ENCODE results near the gene FBXL17. TPM values are rescaled to one million over a fixed set of nuclear protein-coding genes. Genes with fewer than 3 reads are reported as not detected.

Gene FBXL17
- total RNA-seq, 1 donor from 2014 or later: 21.6 TPM

DNA sequence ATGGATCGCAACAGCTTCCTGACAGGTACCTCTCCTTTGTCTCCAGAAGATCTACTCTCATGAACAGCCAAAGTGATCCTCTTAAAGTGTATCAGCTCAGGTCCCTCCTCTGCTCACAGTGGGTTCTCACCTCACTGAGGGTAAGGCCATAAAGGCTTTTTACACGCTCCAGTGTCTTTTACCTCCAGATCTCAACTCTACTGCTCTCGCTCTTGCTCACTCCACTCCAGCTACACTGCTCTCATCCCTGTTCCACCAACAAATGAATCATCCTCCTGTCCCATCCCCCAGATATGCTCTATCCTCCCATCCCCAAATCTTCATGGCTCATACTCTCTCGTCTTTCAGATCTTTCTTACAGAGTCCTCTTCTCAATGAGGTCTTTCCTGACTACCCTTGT lies 462.5 kb downstream of the FBXL17 start:
- no peak overlapping the region for H3K4me3 Mint-ChIP-seq
- TF ChIP-seq, protein P1, sequence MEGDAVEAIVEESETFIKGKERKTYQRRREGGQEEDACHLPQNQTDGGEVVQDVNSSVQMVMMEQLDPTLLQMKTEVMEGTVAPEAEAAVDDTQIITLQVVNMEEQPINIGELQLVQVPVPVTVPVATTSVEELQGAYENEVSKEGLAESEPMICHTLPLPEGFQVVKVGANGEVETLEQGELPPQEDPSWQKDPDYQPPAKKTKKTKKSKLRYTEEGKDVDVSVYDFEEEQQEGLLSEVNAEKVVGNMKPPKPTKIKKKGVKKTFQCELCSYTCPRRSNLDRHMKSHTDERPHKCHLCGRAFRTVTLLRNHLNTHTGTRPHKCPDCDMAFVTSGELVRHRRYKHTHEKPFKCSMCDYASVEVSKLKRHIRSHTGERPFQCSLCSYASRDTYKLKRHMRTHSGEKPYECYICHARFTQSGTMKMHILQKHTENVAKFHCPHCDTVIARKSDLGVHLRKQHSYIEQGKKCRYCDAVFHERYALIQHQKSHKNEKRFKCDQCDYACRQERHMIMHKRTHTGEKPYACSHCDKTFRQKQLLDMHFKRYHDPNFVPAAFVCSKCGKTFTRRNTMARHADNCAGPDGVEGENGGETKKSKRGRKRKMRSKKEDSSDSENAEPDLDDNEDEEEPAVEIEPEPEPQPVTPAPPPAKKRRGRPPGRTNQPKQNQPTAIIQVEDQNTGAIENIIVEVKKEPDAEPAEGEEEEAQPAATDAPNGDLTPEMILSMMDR (IDR thresholded peaks at IDR 0.05; ENCODE audit: unreplicated experiment): no peak
- no peak for DNase-seq (ENCODE audit: low spot score in 2 of 2, unreplicated experiment in 2 of 2)
- H3K36me3 Mint-ChIP-seq: no peaks in the 10 kb centered on the region
- H3K27ac Mint-ChIP-seq: no peak overlapping the region
- no peaks in the 10 kb centered on the region for H3K9me3 Mint-ChIP-seq
- H3K4me1 Mint-ChIP-seq: no peaks in the 10 kb centered on the region
- H3K27me3 Mint-ChIP-seq (ENCODE audit: low read depth): no peaks in the 10 kb centered on the region

DNA sequence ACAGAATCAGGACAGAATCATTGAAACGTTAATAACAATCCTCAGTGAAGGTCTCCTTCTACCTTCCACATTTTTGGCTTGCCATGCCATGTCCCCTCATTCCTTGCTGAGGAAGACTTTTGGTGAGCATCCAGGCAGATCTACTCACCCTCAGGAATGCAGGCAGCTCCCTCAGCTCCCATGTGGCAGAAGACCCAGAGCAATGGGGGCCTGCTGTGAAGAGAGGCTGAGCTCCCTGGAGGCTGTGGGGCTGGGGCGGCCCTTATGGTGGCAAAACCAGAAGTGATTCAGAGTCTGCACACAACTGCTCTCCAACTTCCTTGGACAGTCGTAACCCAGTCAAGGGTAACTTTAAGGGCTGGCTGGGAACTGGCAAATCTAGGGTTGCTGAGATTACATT lies 463.9 kb downstream of the FBXL17 start:
- Mint-ChIP-seq H3K27ac (no peak overlapping the region), H3K36me3 (peaks cover 2% of the 10 kb centered on the region), H3K27me3 (ENCODE audit: low read depth) (no peaks in the 10 kb centered on the region), H3K4me1 (no peaks in the 10 kb centered on the region), H3K4me3 (no peak overlapping the region), H3K9me3 (no peaks in the 10 kb centered on the region)
- DNase-seq (ENCODE audit: low spot score in 2 of 2, unreplicated experiment in 2 of 2): no peak
- TF ChIP-seq, protein P1 (IDR thresholded peaks at IDR 0.05; ENCODE audit: unreplicated experiment): no peak

DNA sequence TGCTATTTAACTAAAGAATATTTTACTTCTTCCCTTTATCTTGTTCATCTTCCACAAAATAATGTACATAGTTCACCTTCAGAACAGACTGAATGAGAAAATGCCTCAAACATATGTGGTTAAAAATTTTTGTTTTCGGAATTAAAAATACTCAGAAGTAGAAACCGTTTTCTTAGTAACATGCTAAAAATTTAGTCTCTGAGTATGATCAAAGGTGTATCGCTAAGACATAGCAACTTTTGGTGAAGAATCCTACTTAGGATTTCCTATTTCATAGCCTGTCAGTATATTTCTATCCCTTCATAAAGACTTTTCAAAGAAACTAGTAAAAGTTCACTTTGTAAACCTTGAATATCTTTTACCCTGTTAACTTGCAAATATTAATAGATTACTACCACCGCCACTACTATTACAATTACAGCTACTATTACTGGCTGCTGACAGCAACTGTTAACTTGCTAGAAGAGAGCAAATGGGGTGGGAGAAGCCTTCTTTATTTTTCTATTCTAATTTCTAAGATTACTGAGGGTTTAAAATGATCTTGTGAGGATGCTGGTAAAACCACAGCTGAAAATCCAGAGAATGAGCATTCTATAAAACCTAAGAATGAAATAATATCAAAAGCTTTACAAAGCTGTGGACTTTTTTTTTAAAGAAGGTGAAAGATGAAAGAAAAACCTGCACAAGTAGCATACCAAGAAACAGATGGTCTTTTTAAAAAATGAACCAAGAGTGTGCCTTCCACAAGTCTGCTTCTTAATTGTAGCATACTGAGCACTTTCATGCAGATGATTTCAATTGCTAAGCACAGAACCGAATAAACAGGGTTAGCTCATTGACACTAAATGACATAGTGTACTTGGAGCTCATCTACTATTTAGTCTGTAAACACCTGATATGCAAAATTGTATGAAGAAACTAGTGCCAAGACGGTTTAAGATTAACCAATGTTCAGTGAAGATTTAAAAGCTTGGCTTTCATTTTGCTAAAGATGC lies 464.9 kb downstream of the FBXL17 start:
- no peaks in the 10 kb centered on the region for H3K4me1 Mint-ChIP-seq
- peaks cover 2% of the 10 kb centered on the region for H3K36me3 Mint-ChIP-seq
- H3K27ac Mint-ChIP-seq: no peak overlapping the region

DNA sequence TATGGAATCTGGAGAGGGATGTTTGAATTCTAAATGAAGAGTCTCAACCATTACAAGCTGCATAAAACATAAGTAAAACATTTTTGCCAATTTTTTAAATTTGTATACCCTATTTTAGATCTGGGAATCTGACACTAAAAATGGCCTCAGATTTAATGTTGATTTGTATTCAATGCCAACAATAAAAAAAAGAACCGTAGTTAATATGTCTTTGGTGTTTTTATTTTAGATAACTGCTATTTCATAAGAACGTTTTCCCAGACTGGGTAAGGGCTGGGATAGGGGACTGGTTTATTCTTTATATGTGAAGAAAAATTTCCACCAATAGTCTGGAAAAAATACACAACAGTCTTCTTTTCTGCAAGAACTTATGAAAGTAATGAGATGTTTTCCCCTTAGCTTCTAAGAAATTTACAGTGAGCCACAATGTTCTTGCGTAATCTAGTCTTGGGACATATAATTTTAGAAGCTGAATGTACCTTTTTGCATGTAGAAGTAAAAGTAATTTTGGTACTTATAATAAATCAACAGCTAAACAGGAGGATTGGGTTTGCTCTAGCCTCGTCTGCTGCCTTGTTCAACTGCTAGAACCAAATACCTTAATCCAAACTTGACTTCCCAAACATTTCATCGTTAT lies 466.6 kb downstream of the FBXL17 start:
- DNase-seq (ENCODE audit: low spot score in 2 of 2, unreplicated experiment in 2 of 2): no peak
- TF ChIP-seq, protein P1 (IDR thresholded peaks at IDR 0.05; ENCODE audit: unreplicated experiment): no peak
- H3K27ac Mint-ChIP-seq: no peak overlapping the region
- H3K4me1 Mint-ChIP-seq: no peaks in the 10 kb centered on the region
- H3K9me3 Mint-ChIP-seq: no peaks in the 10 kb centered on the region
- H3K4me3 Mint-ChIP-seq: no peak overlapping the region
- no peaks in the 10 kb centered on the region for H3K27me3 Mint-ChIP-seq (ENCODE audit: low read depth)
- peaks cover 2% of the 10 kb centered on the region for H3K36me3 Mint-ChIP-seq

More for the DNA sequence above, 464.9 kb downstream of the FBXL17 start:
- no peak for DNase-seq (ENCODE audit: low spot score in 2 of 2, unreplicated experiment in 2 of 2)
- no peaks in the 10 kb centered on the region for H3K9me3 Mint-ChIP-seq
- no peaks in the 10 kb centered on the region for H3K27me3 Mint-ChIP-seq (ENCODE audit: low read depth)
- TF ChIP-seq, protein P1 (IDR thresholded peaks at IDR 0.05; ENCODE audit: unreplicated experiment): no peak
- no peak overlapping the region for H3K4me3 Mint-ChIP-seq

DNA sequence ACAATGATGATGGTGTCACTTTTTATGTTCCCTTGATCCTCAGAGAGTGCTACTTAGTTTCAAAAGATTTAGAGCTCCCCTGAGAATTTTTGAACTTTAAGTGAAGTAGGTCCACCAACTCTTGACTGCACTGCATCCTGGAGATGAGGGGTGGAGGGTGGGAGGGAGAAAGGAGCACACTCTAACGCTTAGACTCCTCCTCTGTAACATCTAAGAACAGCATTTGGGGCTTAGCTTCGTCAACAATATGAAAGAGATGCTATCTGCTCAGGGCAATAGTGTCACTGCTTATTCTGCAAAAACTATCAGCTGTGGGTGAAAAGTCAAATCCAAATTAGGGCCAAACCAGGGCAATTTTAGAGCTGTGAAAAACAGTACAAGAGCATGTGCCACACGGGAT lies 468.4 kb downstream of the FBXL17 start:
- Mint-ChIP-seq H3K4me3 (no peak overlapping the region), H3K9me3 (no peaks in the 10 kb centered on the region), H3K27ac (no peak overlapping the region), H3K4me1 (no peaks in the 10 kb centered on the region), H3K36me3 (peaks cover 2% of the 10 kb centered on the region), H3K27me3 (ENCODE audit: low read depth) (no peaks in the 10 kb centered on the region)
- TF ChIP-seq, protein P1 (IDR thresholded peaks at IDR 0.05; ENCODE audit: unreplicated experiment): no peak
- no peak for DNase-seq (ENCODE audit: low spot score in 2 of 2, unreplicated experiment in 2 of 2)

All from mesothelial cell of epicardium (in vitro differentiated cells).